Coronary artery (tissue), 2 donors: ENCODE results near the gene HACD4.

ENCODE experiments used
- DNase-seq: peaks from one replicate; pipeline ENCODE4 v3.0.0-alpha.2; 2017; ENCODE audit warnings: low spot score
- H3K27ac ChIP-seq, 2 donors: fragments of 200-600 bp; sonication (generic); one replicate each; pipeline ENCODE4 v1.5.1; 2016 to 2019
- H3K4me3 ChIP-seq: fragments of 200-600 bp; sonication (generic); 2 replicates; pipeline ENCODE4 v1.5.1; 2016; ENCODE audit warnings: mild to moderate bottlenecking, moderate library complexity
- TF ChIP-seq, protein P1 (sequence below): fragments of 200-600 bp; sonication (generic); IDR thresholded peaks from one replicate; pipeline ENCODE4 v1.5.1; 2019; ENCODE audit warnings: antibody characterized with exemption

Gene HACD4, protein sequence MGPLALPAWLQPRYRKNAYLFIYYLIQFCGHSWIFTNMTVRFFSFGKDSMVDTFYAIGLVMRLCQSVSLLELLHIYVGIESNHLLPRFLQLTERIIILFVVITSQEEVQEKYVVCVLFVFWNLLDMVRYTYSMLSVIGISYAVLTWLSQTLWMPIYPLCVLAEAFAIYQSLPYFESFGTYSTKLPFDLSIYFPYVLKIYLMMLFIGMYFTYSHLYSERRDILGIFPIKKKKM

DNA sequence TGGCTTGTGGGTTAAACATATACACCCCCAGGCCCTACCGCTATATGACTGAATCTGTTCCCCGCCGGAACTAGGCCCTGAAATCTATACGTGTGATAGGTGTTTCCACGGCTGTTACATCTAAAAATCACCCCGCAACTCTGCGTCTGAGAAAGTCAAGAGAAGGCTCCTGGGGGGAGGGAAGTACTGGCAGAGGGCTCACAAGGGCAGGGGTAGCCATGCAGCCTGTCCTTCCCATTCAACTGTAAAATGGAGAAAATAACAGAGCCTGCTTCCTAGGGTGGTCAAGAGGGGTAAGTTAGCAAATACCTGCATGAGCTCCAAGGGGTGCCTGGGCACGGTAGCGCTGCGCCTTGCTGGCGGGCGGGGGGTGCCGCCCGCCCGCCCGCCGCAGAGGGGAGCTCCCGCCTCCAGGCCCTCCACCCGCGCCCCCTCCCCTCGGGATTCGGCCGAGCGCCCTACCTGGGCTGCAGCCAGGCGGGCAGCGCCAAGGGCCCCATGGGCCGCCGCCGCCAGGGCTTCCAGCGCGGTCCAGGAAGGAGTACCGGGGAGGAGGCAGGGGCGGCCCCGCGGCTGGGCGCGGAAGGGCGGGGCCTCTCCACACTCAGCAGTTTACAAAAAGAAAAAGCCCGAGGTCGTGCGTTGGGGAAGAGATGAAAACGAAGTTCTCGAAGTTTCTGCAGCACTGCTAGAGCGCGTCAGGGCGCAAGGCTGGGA, at the start of gene HACD4:
TSS of gene HACD4 (minus strand) at position 550 of the 717 bp plus-strand sequence. CDS start at position 500, 50 bp downstream.
- DNase-seq, result peak; percentile 76
- Histone ChIP-seq H3K27ac (peak within 1 kb of the TSS; percentile 62 to 86), H3K4me3 (peak within 1 kb of the TSS; percentile 74)
- TF ChIP-seq, protein P1, sequence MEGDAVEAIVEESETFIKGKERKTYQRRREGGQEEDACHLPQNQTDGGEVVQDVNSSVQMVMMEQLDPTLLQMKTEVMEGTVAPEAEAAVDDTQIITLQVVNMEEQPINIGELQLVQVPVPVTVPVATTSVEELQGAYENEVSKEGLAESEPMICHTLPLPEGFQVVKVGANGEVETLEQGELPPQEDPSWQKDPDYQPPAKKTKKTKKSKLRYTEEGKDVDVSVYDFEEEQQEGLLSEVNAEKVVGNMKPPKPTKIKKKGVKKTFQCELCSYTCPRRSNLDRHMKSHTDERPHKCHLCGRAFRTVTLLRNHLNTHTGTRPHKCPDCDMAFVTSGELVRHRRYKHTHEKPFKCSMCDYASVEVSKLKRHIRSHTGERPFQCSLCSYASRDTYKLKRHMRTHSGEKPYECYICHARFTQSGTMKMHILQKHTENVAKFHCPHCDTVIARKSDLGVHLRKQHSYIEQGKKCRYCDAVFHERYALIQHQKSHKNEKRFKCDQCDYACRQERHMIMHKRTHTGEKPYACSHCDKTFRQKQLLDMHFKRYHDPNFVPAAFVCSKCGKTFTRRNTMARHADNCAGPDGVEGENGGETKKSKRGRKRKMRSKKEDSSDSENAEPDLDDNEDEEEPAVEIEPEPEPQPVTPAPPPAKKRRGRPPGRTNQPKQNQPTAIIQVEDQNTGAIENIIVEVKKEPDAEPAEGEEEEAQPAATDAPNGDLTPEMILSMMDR, result no peak

DNA sequence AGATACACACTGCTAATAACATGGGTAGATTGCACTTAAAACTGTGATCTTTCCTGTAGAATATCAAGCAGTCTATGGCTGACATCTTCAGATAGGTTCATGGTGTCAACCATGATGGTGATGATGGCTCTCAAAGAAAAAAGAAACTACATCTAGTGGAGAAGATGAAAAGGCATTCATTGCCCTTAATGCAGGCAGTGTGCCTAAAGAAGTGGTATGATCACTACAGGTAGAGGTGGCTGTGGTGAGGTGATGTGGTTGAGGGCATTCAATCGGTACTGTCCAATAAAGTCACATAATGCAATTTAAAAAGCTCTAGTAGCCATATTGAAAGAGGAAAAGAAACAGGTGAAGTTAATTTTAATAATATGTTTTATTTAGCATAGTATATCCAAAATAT, 49.4 kb upstream of the HACD4 start:
- no peak overlapping the region for H3K4me3 ChIP-seq
- TF ChIP-seq, protein P1, result no peak
- no peak for DNase-seq
- no peak overlapping the region for H3K27ac ChIP-seq

DNA sequence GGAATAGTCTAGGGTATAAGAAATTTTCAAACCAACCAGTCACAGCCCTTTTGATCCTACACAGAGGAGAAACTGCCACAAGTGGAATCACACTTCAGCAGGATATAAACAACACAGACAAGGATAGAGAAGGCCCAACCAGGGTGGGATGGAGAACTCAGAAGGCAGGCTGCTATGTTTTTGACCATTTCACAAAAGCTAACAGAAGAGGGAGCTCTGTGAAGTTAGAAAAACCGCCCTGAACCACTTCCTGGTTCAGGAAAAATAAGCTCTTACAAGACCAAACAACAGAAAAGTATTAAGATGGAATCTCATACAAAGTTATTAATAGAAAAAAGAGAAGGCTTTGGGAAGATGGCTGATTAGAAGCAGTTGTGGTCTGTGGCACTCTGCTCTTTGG, 47.3 kb upstream of the HACD4 start:
- TF ChIP-seq, protein P1, result no peak
- Histone ChIP-seq H3K4me3 (no peak overlapping the region), H3K27ac (no peak overlapping the region)
- DNase-seq, result no peak

DNA sequence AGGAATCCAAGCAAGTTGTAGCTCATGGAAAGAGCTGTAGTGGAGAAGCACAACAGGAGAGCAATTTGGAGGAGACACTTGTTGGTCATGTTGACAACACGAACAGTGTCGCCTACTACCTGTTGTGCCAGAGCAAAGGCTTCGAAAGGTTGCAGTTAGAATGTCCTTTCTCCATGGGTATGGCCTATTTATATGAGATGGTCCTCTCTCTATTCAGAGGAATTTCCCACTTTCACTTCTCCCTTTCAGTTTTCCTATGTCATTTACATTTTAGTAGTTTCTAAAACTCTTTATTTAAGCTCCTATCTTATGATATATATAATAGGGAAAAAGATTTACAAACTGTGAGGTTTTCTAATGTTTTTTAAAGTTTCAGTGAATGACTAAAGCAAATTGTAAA, 46.3 kb upstream of the HACD4 start, which contains the start of gene IFNB1:
TSS of gene IFNB1 (minus strand) at position 162 of the 400 bp plus-strand sequence. CDS start at position 89, 73 bp downstream.
- Histone ChIP-seq H3K4me3 (no peak within 1 kb of the TSS), H3K27ac (no peak within 1 kb of the TSS)
- TF ChIP-seq, protein P1, result no peak
- DNase-seq, result no peak

DNA sequence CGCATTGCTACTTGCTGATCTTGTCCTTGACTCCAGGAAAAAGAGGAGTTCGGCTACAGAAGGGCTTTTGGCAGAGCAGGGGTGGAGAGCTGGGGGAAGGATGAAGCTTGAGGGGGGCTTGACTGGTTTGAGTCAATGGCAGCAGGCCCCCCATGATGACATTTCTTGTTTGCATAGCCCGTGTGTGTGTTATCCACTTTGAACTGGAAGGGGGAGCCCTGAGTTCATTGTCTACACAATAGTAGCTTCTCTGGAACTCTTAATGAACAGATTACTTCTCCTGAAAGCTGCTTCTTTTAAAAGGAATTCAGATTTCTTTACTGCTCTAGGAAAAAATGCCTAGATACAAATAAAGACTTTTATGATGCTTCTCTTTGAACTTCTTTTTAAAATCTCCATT, 44.0 kb upstream of the HACD4 start:
- Histone ChIP-seq H3K4me3 (no peak overlapping the region), H3K27ac (no peak overlapping the region)
- DNase-seq, result no peak
- TF ChIP-seq, protein P1, result no peak

DNA sequence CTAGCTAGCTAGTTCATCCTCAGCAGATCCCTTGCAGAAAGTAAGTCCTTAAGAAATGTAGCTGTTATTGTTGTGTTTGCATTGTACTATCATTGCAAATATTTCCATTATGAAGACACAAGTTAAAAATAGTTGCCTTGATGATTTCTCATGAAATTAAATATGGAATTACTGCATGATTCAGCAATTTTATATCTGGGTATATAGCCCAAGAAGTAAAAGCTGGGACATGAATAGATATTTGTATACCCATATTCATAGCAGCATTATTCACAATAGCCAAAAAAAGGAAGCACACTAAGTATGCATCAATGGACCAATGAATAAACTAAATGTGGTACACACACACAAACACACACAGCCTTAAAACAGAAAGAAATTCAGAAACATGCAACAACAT, 39.5 kb upstream of the HACD4 start:
- peak overlapping the region in 1 of 2 donors; percentile 59 for H3K27ac ChIP-seq
- H3K4me3 ChIP-seq, result no peak overlapping the region
- DNase-seq, result no peak
- TF ChIP-seq, protein P1, result no peak
